B cell (primary cell): Measurements from ENCODE around the gene SMAD1.

ENCODE experiments used
- EZH2 ChIP-seq: IDR thresholded peaks from 2 replicates; pipeline ENCODE4 v1.6.1; 2012; ENCODE audit warnings: borderline replicate concordance, low read depth, mild to moderate bottlenecking, moderate library complexity, low read length; ENCODE audit not compliant: insufficient read depth, poor library complexity, severe bottlenecking
- TF ChIP-seq, protein P1 (sequence below): fragments of 200-600 bp; IDR thresholded peaks from one replicate; pipeline ENCODE4 v1.8.0; 2022; ENCODE audit warnings: antibody characterized with exemption, mild to moderate bottlenecking

DNA sequence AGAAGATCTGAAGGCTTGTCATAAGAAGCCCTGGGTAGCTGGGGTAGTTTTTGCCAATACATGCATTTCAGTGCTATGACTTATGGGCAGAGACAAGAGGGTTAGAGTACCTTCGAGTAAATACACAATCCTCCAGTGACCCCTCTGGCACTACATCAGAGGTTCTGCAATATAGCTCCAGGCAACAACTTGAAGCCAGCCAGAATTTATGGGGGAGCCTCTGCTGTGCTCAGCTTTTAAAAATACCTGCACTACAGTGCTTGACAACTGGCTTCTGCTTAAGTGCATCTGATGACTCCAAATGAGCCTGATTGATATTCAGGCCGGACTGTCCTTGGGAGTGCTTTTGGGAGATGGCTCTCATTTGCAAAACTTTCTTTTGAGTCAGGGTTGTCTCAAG lies 44.9 kb upstream of the SMAD1 start:
- TF ChIP-seq, protein P1, sequence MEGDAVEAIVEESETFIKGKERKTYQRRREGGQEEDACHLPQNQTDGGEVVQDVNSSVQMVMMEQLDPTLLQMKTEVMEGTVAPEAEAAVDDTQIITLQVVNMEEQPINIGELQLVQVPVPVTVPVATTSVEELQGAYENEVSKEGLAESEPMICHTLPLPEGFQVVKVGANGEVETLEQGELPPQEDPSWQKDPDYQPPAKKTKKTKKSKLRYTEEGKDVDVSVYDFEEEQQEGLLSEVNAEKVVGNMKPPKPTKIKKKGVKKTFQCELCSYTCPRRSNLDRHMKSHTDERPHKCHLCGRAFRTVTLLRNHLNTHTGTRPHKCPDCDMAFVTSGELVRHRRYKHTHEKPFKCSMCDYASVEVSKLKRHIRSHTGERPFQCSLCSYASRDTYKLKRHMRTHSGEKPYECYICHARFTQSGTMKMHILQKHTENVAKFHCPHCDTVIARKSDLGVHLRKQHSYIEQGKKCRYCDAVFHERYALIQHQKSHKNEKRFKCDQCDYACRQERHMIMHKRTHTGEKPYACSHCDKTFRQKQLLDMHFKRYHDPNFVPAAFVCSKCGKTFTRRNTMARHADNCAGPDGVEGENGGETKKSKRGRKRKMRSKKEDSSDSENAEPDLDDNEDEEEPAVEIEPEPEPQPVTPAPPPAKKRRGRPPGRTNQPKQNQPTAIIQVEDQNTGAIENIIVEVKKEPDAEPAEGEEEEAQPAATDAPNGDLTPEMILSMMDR: no peak
- no peak for TF ChIP-seq EZH2
